ENCODE measurements around the gene EPX.

GRCh38 chr17:58244963-58245362 lies 52.4 kb downstream of the EPX start:
- no peak for TF ChIP-seq CTCF (IDR thresholded peaks at IDR 0.05)
- TF ChIP-seq EP300 (IDR thresholded peaks at IDR 0.05), result no peak
- TF ChIP-seq POLR2A (IDR thresholded peaks at IDR 0.05), result no peak
